Measurements from ENCODE around the gene TRIM44.

Gene TRIM44

GRCh38 chr11:35635933-35636332 is 26.6 kb upstream of the TRIM44 start:
- no peak for TF ChIP-seq ZNF274 (IDR thresholded peaks at IDR 0.05; ENCODE audit: low read depth, low read length)
- no peak for TF ChIP-seq YY1 (IDR thresholded peaks at IDR 0.05; ENCODE audit: insufficient read depth, insufficient read length)
- no peak for TF ChIP-seq SUZ12 (IDR thresholded peaks at IDR 0.05; ENCODE audit: extremely low read depth, insufficient read depth, insufficient read length)

GRCh38 chr11:35639591-35640179 is 22.9 kb upstream of the TRIM44 start:
- H3K4me3 ChIP-seq (ENCODE audit: insufficient read length, low read depth), result no peak overlapping the region
- H3K36me3 ChIP-seq (ENCODE audit: insufficient read depth, insufficient read length, low read length), result no peaks in the 10 kb centered on the region
- TF ChIP-seq SUZ12 (IDR thresholded peaks at IDR 0.05; ENCODE audit: extremely low read depth, insufficient read depth, insufficient read length) (no peak), YY1 (IDR thresholded peaks at IDR 0.05; ENCODE audit: insufficient read depth, insufficient read length) (no peak), ZNF274 (IDR thresholded peaks at IDR 0.05; ENCODE audit: low read depth, low read length) (no peak)
- no peak overlapping the region for H3K9ac ChIP-seq (ENCODE audit: insufficient read length, low read depth)
- H3K4me1 ChIP-seq (ENCODE audit: insufficient read depth, insufficient read length), result peaks cover 3% of the 10 kb centered on the region
- no peaks in the 10 kb centered on the region for H3K9me3 ChIP-seq (ENCODE audit: insufficient read depth, low read length)
- no peaks in the 10 kb centered on the region for H3K27me3 ChIP-seq (ENCODE audit: insufficient read depth, insufficient read length)
- DNase-seq (ENCODE audit: low read depth, low spot score), result no peak

More at GRCh38 chr11:35635933-35636332, 26.6 kb upstream of the TRIM44 start:
- Histone ChIP-seq H3K4me1 (ENCODE audit: insufficient read depth, insufficient read length) (no peaks in the 10 kb centered on the region), H3K36me3 (ENCODE audit: insufficient read depth, insufficient read length, low read length) (no peaks in the 10 kb centered on the region), H3K9me3 (ENCODE audit: insufficient read depth, low read length) (no peaks in the 10 kb centered on the region), H3K27me3 (ENCODE audit: insufficient read depth, insufficient read length) (no peaks in the 10 kb centered on the region), H3K9ac (ENCODE audit: insufficient read length, low read depth) (no peak overlapping the region), H3K4me3 (ENCODE audit: insufficient read length, low read depth) (no peak overlapping the region)
- no peak for DNase-seq (ENCODE audit: low read depth, low spot score)

GRCh38 chr11:35641171-35641897 is 21.2 kb upstream of the TRIM44 start:
- TF ChIP-seq YY1 (IDR thresholded peaks at IDR 0.05; ENCODE audit: insufficient read depth, insufficient read length) (no peak), SUZ12 (IDR thresholded peaks at IDR 0.05; ENCODE audit: extremely low read depth, insufficient read depth, insufficient read length) (no peak), ZNF274 (IDR thresholded peaks at IDR 0.05; ENCODE audit: low read depth, low read length) (no peak)
- no peak for DNase-seq (ENCODE audit: low read depth, low spot score)
- no peaks in the 10 kb centered on the region for H3K9me3 ChIP-seq (ENCODE audit: insufficient read depth, low read length)
- no peak overlapping the region for H3K4me3 ChIP-seq (ENCODE audit: insufficient read length, low read depth)
- no peaks in the 10 kb centered on the region for H3K36me3 ChIP-seq (ENCODE audit: insufficient read depth, insufficient read length, low read length)
- no peaks in the 10 kb centered on the region for H3K27me3 ChIP-seq (ENCODE audit: insufficient read depth, insufficient read length)
- H3K4me1 ChIP-seq (ENCODE audit: insufficient read depth, insufficient read length), result peaks cover 3% of the 10 kb centered on the region
- no peak overlapping the region for H3K9ac ChIP-seq (ENCODE audit: insufficient read length, low read depth)

- Histone ChIP-seq H3K9me3 (ENCODE audit: insufficient read depth, low read length) (no peaks in the 10 kb centered on the region), H3K9ac (ENCODE audit: insufficient read length, low read depth) (no peak overlapping the region), H3K36me3 (ENCODE audit: insufficient read depth, insufficient read length, low read length) (no peaks in the 10 kb centered on the region), H3K4me1 (ENCODE audit: insufficient read depth, insufficient read length) (peaks cover 3% of the 10 kb centered on the region), H3K4me3 (ENCODE audit: insufficient read length, low read depth) (no peak overlapping the region), H3K27me3 (ENCODE audit: insufficient read depth, insufficient read length) (no peaks in the 10 kb centered on the region)
- no peak for TF ChIP-seq ZNF274 (IDR thresholded peaks at IDR 0.05; ENCODE audit: low read depth, low read length)
- no peak for TF ChIP-seq YY1 (IDR thresholded peaks at IDR 0.05; ENCODE audit: insufficient read depth, insufficient read length)
- no peak for TF ChIP-seq SUZ12 (IDR thresholded peaks at IDR 0.05; ENCODE audit: extremely low read depth, insufficient read depth, insufficient read length)
- no peak for DNase-seq (ENCODE audit: low read depth, low spot score)
Observed at GRCh38 chr11:35641964-35642363, 20.6 kb upstream of the TRIM44 start.

- H3K4me3 ChIP-seq (ENCODE audit: insufficient read length, low read depth), result no peak overlapping the region
- H3K36me3 ChIP-seq (ENCODE audit: insufficient read depth, insufficient read length, low read length), result no peaks in the 10 kb centered on the region
- no peak for DNase-seq (ENCODE audit: low read depth, low spot score)
- no peaks in the 10 kb centered on the region for H3K9me3 ChIP-seq (ENCODE audit: insufficient read depth, low read length)
- no peaks in the 10 kb centered on the region for H3K4me1 ChIP-seq (ENCODE audit: insufficient read depth, insufficient read length)
- H3K27me3 ChIP-seq (ENCODE audit: insufficient read depth, insufficient read length), result no peaks in the 10 kb centered on the region
- TF ChIP-seq ZNF274 (IDR thresholded peaks at IDR 0.05; ENCODE audit: low read depth, low read length) (no peak), SUZ12 (IDR thresholded peaks at IDR 0.05; ENCODE audit: extremely low read depth, insufficient read depth, insufficient read length) (no peak), YY1 (IDR thresholded peaks at IDR 0.05; ENCODE audit: insufficient read depth, insufficient read length) (no peak)
- no peak overlapping the region for H3K9ac ChIP-seq (ENCODE audit: insufficient read length, low read depth)
Observed at GRCh38 chr11:35647421-35648093, 15.0 kb upstream of the TRIM44 start.

- no peak for DNase-seq (ENCODE audit: low read depth, low spot score)
- no peak overlapping the region for H3K4me3 ChIP-seq (ENCODE audit: insufficient read length, low read depth)
- TF ChIP-seq YY1 (IDR thresholded peaks at IDR 0.05; ENCODE audit: insufficient read depth, insufficient read length) (no peak), ZNF274 (IDR thresholded peaks at IDR 0.05; ENCODE audit: low read depth, low read length) (no peak), SUZ12 (IDR thresholded peaks at IDR 0.05; ENCODE audit: extremely low read depth, insufficient read depth, insufficient read length) (no peak)
- H3K27me3 ChIP-seq (ENCODE audit: insufficient read depth, insufficient read length), result no peaks in the 10 kb centered on the region
- H3K9me3 ChIP-seq (ENCODE audit: insufficient read depth, low read length), result no peaks in the 10 kb centered on the region
- no peaks in the 10 kb centered on the region for H3K36me3 ChIP-seq (ENCODE audit: insufficient read depth, insufficient read length, low read length)
- H3K4me1 ChIP-seq (ENCODE audit: insufficient read depth, insufficient read length), result no peaks in the 10 kb centered on the region
- H3K9ac ChIP-seq (ENCODE audit: insufficient read length, low read depth), result no peak overlapping the region
Observed at GRCh38 chr11:35650006-35650405, 12.6 kb upstream of the TRIM44 start.

DNA sequence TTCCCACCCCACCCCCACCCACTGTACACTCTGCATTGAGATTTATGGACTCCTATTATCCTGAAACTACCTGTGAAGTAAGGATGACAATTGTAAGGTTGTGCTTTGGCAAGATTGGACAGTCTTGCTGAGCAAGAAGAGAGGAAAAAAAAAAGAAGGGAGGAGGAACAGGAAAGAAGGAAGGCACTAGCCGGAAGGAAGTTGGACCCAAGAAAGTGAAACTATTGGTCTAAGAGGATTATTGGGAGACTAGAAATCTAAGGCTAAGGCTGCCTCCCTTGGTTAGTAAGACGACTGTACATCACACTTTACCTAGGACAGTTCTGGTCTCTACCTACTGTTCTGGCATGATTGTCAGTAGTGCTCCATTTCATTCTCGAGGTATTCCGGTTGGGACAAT is 12.1 kb upstream of the TRIM44 start:
- TF ChIP-seq ZNF274 (IDR thresholded peaks at IDR 0.05; ENCODE audit: low read depth, low read length) (no peak), YY1 (IDR thresholded peaks at IDR 0.05; ENCODE audit: insufficient read depth, insufficient read length) (no peak), SUZ12 (IDR thresholded peaks at IDR 0.05; ENCODE audit: extremely low read depth, insufficient read depth, insufficient read length) (no peak)
- Histone ChIP-seq H3K9me3 (ENCODE audit: insufficient read depth, low read length) (no peaks in the 10 kb centered on the region), H3K4me1 (ENCODE audit: insufficient read depth, insufficient read length) (no peaks in the 10 kb centered on the region), H3K36me3 (ENCODE audit: insufficient read depth, insufficient read length, low read length) (no peaks in the 10 kb centered on the region), H3K9ac (ENCODE audit: insufficient read length, low read depth) (no peak overlapping the region), H3K4me3 (ENCODE audit: insufficient read length, low read depth) (no peak overlapping the region), H3K27me3 (ENCODE audit: insufficient read depth, insufficient read length) (no peaks in the 10 kb centered on the region)
- DNase-seq (ENCODE audit: low read depth, low spot score), result no peak

All from NT2/D1 (cell line).